GM12878 (cell line): ENCODE results near the gene RIT2. TPM values are rescaled to one million over a fixed set of nuclear protein-coding genes. Genes with fewer than 3 reads are reported as not detected.

Experiments used
- ATAC-seq: fragments of 200-7000 bp; cut with Tn5 transposase; 3 replicates; pipeline ENCODE4 v1.9.1; 2020; ENCODE audit warnings: mild to moderate bottlenecking, moderate library complexity
- BruUV-seq: library from RNA; stranded (reverse); fragments of 400-500 nt; replicated peaks from 2 replicates; lab custom pipeline; 2021; lab: Mats Ljungman, UMichigan
- CTCF ChIA-PET: fragments of 300-600 bp; sonication (Branson Sonifier 250); formaldehyde crosslinking; extraction: SDS; loops from one replicate; lab custom pipeline; 2021; ENCODE audit warnings: inconsistent platforms; lab: Yijun Ruan, JAX
- POLR2A ChIA-PET: fragments of 350-600 bp; formaldehyde crosslinking; extraction: SDS; loops from one replicate; lab custom pipeline; 2021; ENCODE audit warnings: inconsistent platforms; lab: Charles Lee
- RAD21 ChIA-PET: fragments of 300-600 bp; sonication (Branson Sonifier 250); formaldehyde crosslinking; loops from one replicate; lab custom pipeline; 2023; ENCODE audit warnings: antibody characterized with exemption; ENCODE audit not compliant: unreplicated experiment; lab: Charles Lee
- SMC1A ChIA-PET: fragments of 300-600 bp; sonication (Branson Sonifier 250); formaldehyde crosslinking; loops from one replicate; lab custom pipeline; 2023; ENCODE audit not compliant: unreplicated experiment, uncharacterized antibody; lab: Charles Lee
- DNase-seq: peaks from one replicate; pipeline ENCODE4 v3.0.0-alpha.2; 2011; ENCODE audit warnings: low read depth, low spot score
- FAIRE-seq: peaks from 3 replicates; lab custom pipeline; 2011; peaks lifted over from hg19 to GRCh38; lab: Jason Lieb, UNC
- H2AFZ ChIP-seq: 2 replicates; pipeline ENCODE4 v1.6.0; 2011; ENCODE audit warnings: low read depth, low read length, control low read depth; ENCODE audit not compliant: control insufficient read depth
- H3K27ac ChIP-seq: 2 replicates; pipeline ENCODE4 v1.5.1; 2011; ENCODE audit warnings: control low read depth; ENCODE audit not compliant: control insufficient read depth, insufficient read depth
- H3K27me3 ChIP-seq, 2 experiments: replicated peaks in 1 of 2; 2 replicates each; pipeline versions ENCODE4 v1.6.0 to v1.6.1; 2011; ENCODE audit warnings: low read length in 1 of 2; ENCODE audit not compliant: control insufficient read depth in 2 of 2, insufficient read depth in 2 of 2
- H3K36me3 ChIP-seq, 2 experiments: 2 replicates each; pipeline ENCODE4 v1.5.1; 2011; ENCODE audit warnings: low read length in 1 of 2; ENCODE audit not compliant: control insufficient read depth in 2 of 2, insufficient read depth in 2 of 2
- H3K4me1 ChIP-seq: 2 replicates; pipeline ENCODE4 v1.6.1; 2011; ENCODE audit warnings: mild to moderate bottlenecking, low read length, moderate library complexity, mixed read lengths; ENCODE audit not compliant: control insufficient read depth, insufficient read depth
- H3K4me2 ChIP-seq: 2 replicates; pipeline ENCODE4 v1.6.0; 2011; ENCODE audit warnings: control low read depth; ENCODE audit not compliant: control insufficient read depth, insufficient read depth
- H3K4me3 ChIP-seq: fragments of 200-600 bp; sonication (generic); 2 replicates; pipeline ENCODE4 v1.5.1; 2016
- H3K79me2 ChIP-seq: 2 replicates; pipeline ENCODE4 v1.6.0; 2011; ENCODE audit warnings: low read length; ENCODE audit not compliant: control insufficient read depth, insufficient read depth
- H3K9ac ChIP-seq: 2 replicates; pipeline ENCODE4 v1.8.0; 2011; ENCODE audit warnings: low read length, control low read depth, mixed read lengths; ENCODE audit not compliant: control insufficient read depth, insufficient read depth
- H3K9me3 ChIP-seq: replicated peaks from 3 replicates; pipeline ENCODE4 v1.5.1; 2011; ENCODE audit warnings: mild to moderate bottlenecking, low read length; ENCODE audit not compliant: control insufficient read depth, insufficient read depth
- H4K20me1 ChIP-seq: 2 replicates; pipeline ENCODE4 v1.6.0; 2011; ENCODE audit not compliant: control insufficient read depth, insufficient read depth
- HDAC2 ChIP-seq: fragments of 200-600 bp; sonication (generic); IDR thresholded peaks from 2 replicates; pipeline ENCODE4 v1.6.1; 2017
- MEF2B ChIP-seq: fragments of 450-650 bp; IDR thresholded peaks from 2 replicates; pipeline ENCODE4 v1.6.1; 2018; ENCODE audit warnings: mild to moderate bottlenecking, moderate library complexity; ENCODE audit not compliant: partially characterized antibody, poor library complexity, severe bottlenecking
- NR2C1 ChIP-seq: fragments of 450-650 bp; IDR thresholded peaks from 2 replicates; pipeline ENCODE4 v1.6.1; 2017; ENCODE audit warnings: antibody characterized with exemption, mild to moderate bottlenecking, moderate library complexity
- PAX8 ChIP-seq: fragments of 450-650 bp; IDR thresholded peaks from 2 replicates; pipeline ENCODE4 v1.6.1; 2017; ENCODE audit warnings: mild to moderate bottlenecking, moderate library complexity
- USF1 ChIP-seq: IDR thresholded peaks from 2 replicates; pipeline ENCODE4 v1.6.1; 2011; ENCODE audit warnings: borderline replicate concordance, low read depth, mild to moderate bottlenecking, moderate library complexity, mixed read lengths, low read length; ENCODE audit not compliant: insufficient read depth; ENCODE audit errors: extremely low read length
- WGBS: methylation state at CpG from one replicate; pipeline ENCODE4 v1.1.6; 2016; ENCODE audit warnings: low lambda C conversion rate; ENCODE audit not compliant: insufficient replicate concordance, insufficient coverage; ENCODE audit errors: missing lambda C conversion rate; 5-methylcytosine and 5-hydroxymethylcytosine counted together
- in situ Hi-C: fragments of 300-500 bp; cut with MboI; formaldehyde crosslinking; loops from 9 replicates; pipeline ENCODE4 v1.14.3; 2018; ENCODE audit warnings: mixed read lengths
- intact Hi-C: fragments of 100-400 bp; cut with micrococcal nuclease; formaldehyde crosslinking; loops from one replicate; pipeline ENCODE4 v1.14.2; 2022; ENCODE audit not compliant: unreplicated experiment
- polyA plus RNA-seq, 11 experiments: library from polyadenylated mRNA; depleted of rRNA in 4 of 11; unstranded in 6 of 11; stranded (reverse) in 5 of 11; fragments of >200 nt; fragmentation: Nextera tagmentation in 4 of 11; fragmentation: Illumina TruSeq in 1 of 11; extraction: Ambion mirVana in 4 of 11; extraction: Trizol in 1 of 11; gene quantifications; 1 replicate in 1 of 11; 2 replicates in 10 of 11; pipeline versions ENCODE4 v1.2.1 to v1.2.3, GENCODE V29; 2011 to 2016; ENCODE audit warnings: inconsistent platforms in 2 of 11, missing spikeins in 2 of 11, low read depth in 1 of 11
- total RNA-seq, 4 experiments: library from RNA; depleted of rRNA in 3 of 4; stranded (reverse); fragments of >200 nt in 3 of 4; fragmentation: Illumina TruSeq in 1 of 4; extraction: Trizol in 1 of 4; gene quantifications; 2 replicates each; pipeline versions ENCODE4 v1.2.1 to v1.2.3, GENCODE V29; 2013 to 2021
- TF ChIP-seq, protein P1 (sequence below): IDR thresholded peaks from 2 replicates; pipeline ENCODE4 v1.6.1; 2011; ENCODE audit warnings: mild to moderate bottlenecking, low read depth, low read length, moderate library complexity; ENCODE audit not compliant: insufficient replicate concordance

The RIT2 gene
- total and polyA plus RNA-seq, 10 of the 15 experiments (the other 5 are each of a cell fraction or from before 2014, with no cell fraction given): not detected

DNA sequence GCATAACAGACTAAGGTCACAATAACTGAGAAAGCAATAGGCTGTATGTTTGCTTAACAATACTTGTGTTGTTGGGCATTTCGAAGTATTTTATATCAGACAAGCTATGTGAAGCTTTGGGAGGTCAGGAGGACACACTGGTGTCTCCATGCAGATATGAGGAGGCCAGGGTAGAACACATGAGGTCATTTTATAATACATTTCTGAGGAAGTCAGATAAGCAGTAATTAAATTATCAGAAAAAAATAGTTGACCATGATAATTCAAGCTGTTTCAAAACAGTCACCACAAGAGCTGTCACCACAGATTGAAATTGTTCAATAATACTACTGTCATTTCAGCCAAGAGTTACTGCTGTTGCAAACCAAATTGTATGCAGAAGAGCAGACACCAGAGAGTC is 160.6 kb downstream of the RIT2 start (continued):
- TF ChIP-seq PAX8 (no peak), HDAC2 (no peak), USF1 (no peak), MEF2B (no peak)
- TF ChIP-seq, protein P1, sequence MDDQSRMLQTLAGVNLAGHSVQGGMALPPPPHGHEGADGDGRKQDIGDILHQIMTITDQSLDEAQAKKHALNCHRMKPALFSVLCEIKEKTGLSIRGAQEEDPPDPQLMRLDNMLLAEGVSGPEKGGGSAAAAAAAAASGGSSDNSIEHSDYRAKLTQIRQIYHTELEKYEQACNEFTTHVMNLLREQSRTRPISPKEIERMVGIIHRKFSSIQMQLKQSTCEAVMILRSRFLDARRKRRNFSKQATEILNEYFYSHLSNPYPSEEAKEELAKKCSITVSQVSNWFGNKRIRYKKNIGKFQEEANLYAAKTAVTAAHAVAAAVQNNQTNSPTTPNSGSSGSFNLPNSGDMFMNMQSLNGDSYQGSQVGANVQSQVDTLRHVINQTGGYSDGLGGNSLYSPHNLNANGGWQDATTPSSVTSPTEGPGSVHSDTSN: no peak

DNA sequence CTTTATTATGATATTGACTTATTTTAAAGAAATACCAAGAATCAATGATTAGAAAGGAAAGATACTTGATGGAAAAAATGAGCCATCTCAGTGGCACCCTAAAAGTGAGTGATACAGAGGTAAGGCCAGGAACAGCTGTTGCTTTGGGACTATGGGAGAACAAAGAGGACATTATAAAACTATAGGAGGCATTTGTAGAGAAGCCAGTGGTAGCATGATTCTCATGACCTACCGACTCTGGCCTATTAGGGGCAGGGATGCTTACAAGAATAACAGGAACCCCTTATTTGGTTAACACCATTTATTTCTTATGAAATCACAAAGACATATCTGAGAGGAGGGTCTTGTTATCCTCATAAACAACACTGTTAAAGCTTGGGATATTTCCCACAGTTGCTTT is 162.2 kb downstream of the RIT2 start:
- Histone ChIP-seq H4K20me1 (no peaks in the 10 kb centered on the region), H3K79me2 (no peaks in the 10 kb centered on the region), H3K27ac (no peak overlapping the region), H3K4me3 (no peak overlapping the region), H3K27me3 (no peaks in the 10 kb centered on the region), H3K4me2 (no peak overlapping the region), H3K36me3 (no peaks in the 10 kb centered on the region), H3K9ac (no peak overlapping the region), H3K9me3 (no peaks in the 10 kb centered on the region), H2AFZ (no peak overlapping the region), H3K4me1 (no peaks in the 10 kb centered on the region)
- ChIA-PET POLR2A (no interaction called here), CTCF (no interaction called here), RAD21 (no interaction called here), SMC1A (no interaction called here)
- ATAC-seq (no peak), DNase-seq (no peak), FAIRE-seq (no peak)
- no TSS peak for BruUV-seq
- in situ Hi-C loops (no loop called here), intact Hi-C loops (no loop called here)
- WGBS: 38% methylated on average over 1 of the region's 1 CpG
- no peak for TF ChIP-seq PAX8
- no peak for TF ChIP-seq NR2C1
- TF ChIP-seq, all 136 proteins: peak for 0
